Measurements from ENCODE around the gene SOWAHA. TPM values are rescaled to one million over a fixed set of nuclear protein-coding genes. Genes with fewer than 3 reads are reported as not detected.

SOWAHA gene
- total and polyA plus RNA-seq, 2 donors (not counting 1 experiment from before 2014, with no cell fraction given), result 0.03 to 0.17 TPM

GRCh38 chr5:132824426-132824825 lies 11.3 kb downstream of the SOWAHA start:
- Histone ChIP-seq H2AFZ (ENCODE audit: low read length) (no peak overlapping the region), H3K79me2 (ENCODE audit: control insufficient read depth, insufficient read depth, low read length) (no peaks in the 10 kb centered on the region), H3K27me3 (ENCODE audit: control insufficient read depth, insufficient read depth, low read length) (no peaks in the 10 kb centered on the region), H3K4me3 (replicated peaks in 1 of 4; ENCODE audit: control extremely low read depth in 1 of 4, insufficient read depth in 1 of 4, low read depth in 3 of 4, low read length in 4 of 4) (no peak overlapping the region), H3K27ac (ENCODE audit: insufficient read depth, low read length) (no peak overlapping the region), H3K4me2 (ENCODE audit: extremely low read depth, insufficient read depth, low read length) (no peak overlapping the region), H3K9ac (ENCODE audit: insufficient read depth, low read length) (no peak overlapping the region), H4K20me1 (ENCODE audit: control insufficient read depth, extremely low read depth, insufficient read depth, low read length) (no peaks in the 10 kb centered on the region), H3K9me3 (ENCODE audit: control insufficient read depth, insufficient read depth, low read depth, low read length) (no peaks in the 10 kb centered on the region), H3K36me3 (ENCODE audit: control insufficient read depth, insufficient read depth, low read length) (no peaks in the 10 kb centered on the region), H3K4me1 (ENCODE audit: control insufficient read depth, extremely low read depth, insufficient read depth, low read length) (peaks cover 3% of the 10 kb centered on the region)
- no peak for DNase-seq (ENCODE audit: low read depth in 2 of 2)
- TF ChIP-seq EZH2 (IDR thresholded peaks at IDR 0.05; ENCODE audit: low read length, missing control alignments) (no peak), CTCF (conservative IDR thresholded peaks at IDR 0.05 in 1 of 2, IDR thresholded peaks at IDR 0.05 in 1 of 2; ENCODE audit: low read depth in 1 of 2, low read length in 2 of 2) (no peak)

DNA sequence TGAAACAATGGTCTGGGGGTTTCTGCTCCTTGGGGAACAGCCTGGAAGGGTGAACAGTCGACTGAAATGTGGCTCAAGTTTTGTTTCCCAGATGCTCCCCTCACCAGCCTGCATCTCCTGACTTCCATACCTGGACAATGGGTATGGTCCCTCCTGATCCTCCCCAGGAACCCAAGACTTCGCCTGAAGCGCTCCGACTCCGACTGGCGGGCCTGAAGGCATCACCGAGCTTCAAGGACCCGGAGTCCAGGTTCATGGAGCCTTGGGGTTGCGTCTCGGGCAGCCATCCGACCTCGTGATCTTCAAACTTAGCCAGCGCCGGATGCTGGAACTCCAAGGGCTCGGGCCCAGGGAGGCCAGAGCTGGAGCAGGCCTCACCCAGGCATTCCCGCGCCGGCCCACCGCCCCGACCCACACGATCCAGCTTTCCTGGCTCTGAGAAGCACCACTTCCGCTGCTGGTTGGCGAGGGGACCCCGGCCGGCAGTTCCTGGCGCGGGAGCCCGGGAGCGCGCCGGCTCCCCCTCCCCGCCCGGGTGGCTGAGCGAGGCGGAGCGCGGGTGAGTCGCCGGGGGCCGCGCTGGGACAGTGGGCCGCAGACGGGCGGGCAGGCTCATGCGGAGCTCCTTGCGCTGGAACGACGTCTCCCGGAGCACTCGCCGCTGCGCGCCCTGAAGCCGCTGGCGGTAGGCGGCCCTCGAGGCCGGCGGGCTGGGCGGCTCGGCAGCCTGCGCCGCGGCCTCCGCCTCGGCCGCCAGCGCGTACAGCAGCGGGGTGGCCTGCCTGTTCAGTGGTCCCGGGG lies 12.1 kb downstream of the SOWAHA start:
- H4K20me1 ChIP-seq (ENCODE audit: control insufficient read depth, extremely low read depth, insufficient read depth, low read length), result no peaks in the 10 kb centered on the region
- H3K36me3 ChIP-seq (ENCODE audit: control insufficient read depth, insufficient read depth, low read length), result no peaks in the 10 kb centered on the region
- TF ChIP-seq EZH2 (IDR thresholded peaks at IDR 0.05; ENCODE audit: low read length, missing control alignments) (no peak), CTCF (conservative IDR thresholded peaks at IDR 0.05 in 1 of 2, IDR thresholded peaks at IDR 0.05 in 1 of 2; ENCODE audit: low read depth in 1 of 2, low read length in 2 of 2) (no peak)
- no peak overlapping the region for H3K9ac ChIP-seq (ENCODE audit: insufficient read depth, low read length)
- DNase-seq (ENCODE audit: low read depth in 2 of 2), result no peak
- H3K27ac ChIP-seq (ENCODE audit: insufficient read depth, low read length), result no peak overlapping the region
- no peaks in the 10 kb centered on the region for H3K27me3 ChIP-seq (ENCODE audit: control insufficient read depth, insufficient read depth, low read length)
- H3K4me2 ChIP-seq (ENCODE audit: extremely low read depth, insufficient read depth, low read length), result no peak overlapping the region
- H3K9me3 ChIP-seq (ENCODE audit: control insufficient read depth, insufficient read depth, low read depth, low read length), result no peaks in the 10 kb centered on the region
- H3K4me3 ChIP-seq (replicated peaks in 1 of 4; ENCODE audit: control extremely low read depth in 1 of 4, insufficient read depth in 1 of 4, low read depth in 3 of 4, low read length in 4 of 4), result no peak overlapping the region
- no peaks in the 10 kb centered on the region for H3K79me2 ChIP-seq (ENCODE audit: control insufficient read depth, insufficient read depth, low read length)
- peaks cover 5% of the 10 kb centered on the region for H3K4me1 ChIP-seq (ENCODE audit: control insufficient read depth, extremely low read depth, insufficient read depth, low read length)
- no peak overlapping the region for H2AFZ ChIP-seq (ENCODE audit: low read length)

GRCh38 chr5:132825834-132826391 lies 12.8 kb downstream of the SOWAHA start:
- Histone ChIP-seq H3K9me3 (ENCODE audit: control insufficient read depth, insufficient read depth, low read depth, low read length) (no peaks in the 10 kb centered on the region), H3K4me2 (ENCODE audit: extremely low read depth, insufficient read depth, low read length) (no peak overlapping the region), H3K36me3 (ENCODE audit: control insufficient read depth, insufficient read depth, low read length) (no peaks in the 10 kb centered on the region), H3K4me3 (replicated peaks in 1 of 4; ENCODE audit: control extremely low read depth in 1 of 4, insufficient read depth in 1 of 4, low read depth in 3 of 4, low read length in 4 of 4) (no peak overlapping the region), H3K4me1 (ENCODE audit: control insufficient read depth, extremely low read depth, insufficient read depth, low read length) (peaks cover 5% of the 10 kb centered on the region), H3K27me3 (ENCODE audit: control insufficient read depth, insufficient read depth, low read length) (no peaks in the 10 kb centered on the region), H3K79me2 (ENCODE audit: control insufficient read depth, insufficient read depth, low read length) (no peaks in the 10 kb centered on the region), H3K27ac (ENCODE audit: insufficient read depth, low read length) (no peak overlapping the region), H2AFZ (ENCODE audit: low read length) (no peak overlapping the region), H4K20me1 (ENCODE audit: control insufficient read depth, extremely low read depth, insufficient read depth, low read length) (no peaks in the 10 kb centered on the region), H3K9ac (ENCODE audit: insufficient read depth, low read length) (no peak overlapping the region)
- no peak for DNase-seq (ENCODE audit: low read depth in 2 of 2)
- TF ChIP-seq CTCF (conservative IDR thresholded peaks at IDR 0.05 in 1 of 2, IDR thresholded peaks at IDR 0.05 in 1 of 2; ENCODE audit: low read depth in 1 of 2, low read length in 2 of 2) (no peak), EZH2 (IDR thresholded peaks at IDR 0.05; ENCODE audit: low read length, missing control alignments) (no peak)

Data from fibroblast of lung (primary cell).